Prostate gland (tissue), 2 donors: ENCODE data around the gene CLASP1.

Experiments used
- CTCF ChIP-seq, 4 experiments: fragments of 200-600 bp in 2 of 4; fragments of 450-650 bp in 2 of 4; sonication (generic) in 2 of 4; IDR thresholded peaks; 1 replicate in 3 of 4; 2 replicates in 1 of 4; pipeline ENCODE4 v1.5.1; 2016 to 2019; ENCODE audit warnings: antibody characterized with exemption in 4 of 4, mild to moderate bottlenecking in 2 of 4, moderate library complexity in 2 of 4
- POLR2A ChIP-seq: fragments of 450-650 bp; IDR thresholded peaks from one replicate; pipeline ENCODE4 v1.6.1; 2016; ENCODE audit warnings: antibody characterized with exemption, mild to moderate bottlenecking

DNA sequence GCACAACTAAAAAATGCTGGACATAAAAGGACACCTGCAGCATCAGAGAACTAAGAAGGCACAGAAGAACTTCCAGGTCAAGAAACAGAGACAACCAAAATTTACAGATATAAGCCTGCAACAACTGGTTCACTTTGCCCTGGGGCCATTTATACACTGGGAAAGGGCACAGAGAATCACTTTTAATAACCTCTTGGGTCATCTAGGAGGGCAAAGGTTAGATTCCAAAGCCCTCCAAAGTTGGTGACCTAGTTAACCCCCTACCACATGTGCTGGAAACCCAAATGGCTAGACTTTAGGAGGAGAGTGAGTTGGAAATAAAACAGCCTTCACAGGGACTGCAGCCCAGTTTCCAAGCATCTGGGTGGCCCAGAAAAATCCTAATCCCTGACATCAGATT, 115.3 kb downstream of the CLASP1 start:
- TF ChIP-seq CTCF (IDR thresholded peaks at IDR 0.05) (no peak), POLR2A (no peak)
